Heart left ventricle (tissue), 13 donors: ENCODE data around the gene RFT1.

Source experiments
- POLR2A ChIP-seq, 2 donors: fragments of 450-650 bp; IDR thresholded peaks; one replicate each; pipeline ENCODE4 v1.6.1; 2017; ENCODE audit warnings: antibody characterized with exemption in 2 of 2, mild to moderate bottlenecking in 2 of 2, moderate library complexity in 2 of 2
- TF ChIP-seq, protein P1 (sequence below), 12 donors: fragments of 200-600 bp; sonication (generic) in 4 of 12; IDR thresholded peaks; one replicate each; pipeline versions ENCODE4 v1.5.0 to v1.8.0; 2018 to 2022; ENCODE audit warnings: antibody characterized with exemption in 12 of 12, mild to moderate bottlenecking in 5 of 12
- donor health status: ischemic (EF 13 %, LVEDD 7.1; RV severe dilation, severe dysfunction).
- donor health status: DM: no; HTN: yes; CAD: no.
- donor health status: DM: no; HTN: no; CAD: no.
- donor health status: ischemic (EF 25% LVEDD 6.9; RV normal size, moderate dysfunction).
- donor health status: ischemic (EF 25% LVEDD 5.7; RV mildly dilated, moderate dysfunction).
- donor health status: ischemic (EF 35%, LVEDD 5.7; RV mildly dilated, moderate dysfunction).
- donor health status: nonischemic (EF 11% LVEDD 7.7; RV severe dilation, severe dysfunction).
- donor health status: DM: yes; HTN: yes; CAD: no.
- donor health status: PGD.
- donor health status: ischemic (EF 29% LVEDD 5.4; RV normal size, mild dysfunction).
- donor health status: nonischemic (EF 23%, LVEDD 6.1; RV moderate dilation, normal function).

GRCh38 chr3:53097887-53098286, 32.3 kb downstream of the RFT1 start:
- TF ChIP-seq, protein P1, sequence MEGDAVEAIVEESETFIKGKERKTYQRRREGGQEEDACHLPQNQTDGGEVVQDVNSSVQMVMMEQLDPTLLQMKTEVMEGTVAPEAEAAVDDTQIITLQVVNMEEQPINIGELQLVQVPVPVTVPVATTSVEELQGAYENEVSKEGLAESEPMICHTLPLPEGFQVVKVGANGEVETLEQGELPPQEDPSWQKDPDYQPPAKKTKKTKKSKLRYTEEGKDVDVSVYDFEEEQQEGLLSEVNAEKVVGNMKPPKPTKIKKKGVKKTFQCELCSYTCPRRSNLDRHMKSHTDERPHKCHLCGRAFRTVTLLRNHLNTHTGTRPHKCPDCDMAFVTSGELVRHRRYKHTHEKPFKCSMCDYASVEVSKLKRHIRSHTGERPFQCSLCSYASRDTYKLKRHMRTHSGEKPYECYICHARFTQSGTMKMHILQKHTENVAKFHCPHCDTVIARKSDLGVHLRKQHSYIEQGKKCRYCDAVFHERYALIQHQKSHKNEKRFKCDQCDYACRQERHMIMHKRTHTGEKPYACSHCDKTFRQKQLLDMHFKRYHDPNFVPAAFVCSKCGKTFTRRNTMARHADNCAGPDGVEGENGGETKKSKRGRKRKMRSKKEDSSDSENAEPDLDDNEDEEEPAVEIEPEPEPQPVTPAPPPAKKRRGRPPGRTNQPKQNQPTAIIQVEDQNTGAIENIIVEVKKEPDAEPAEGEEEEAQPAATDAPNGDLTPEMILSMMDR (IDR thresholded peaks at IDR 0.05) = no peak
- no peak for TF ChIP-seq POLR2A (IDR thresholded peaks at IDR 0.05)
